IPS-NIHi11 (cell line): Measurements from ENCODE around the gene XRCC3.

Experiments used
- DNase-seq: peaks from one replicate; pipeline ENCODE4 v3.0.0; 2012; ENCODE audit warnings: mixed read lengths, low spot score

XRCC3 gene

DNA sequence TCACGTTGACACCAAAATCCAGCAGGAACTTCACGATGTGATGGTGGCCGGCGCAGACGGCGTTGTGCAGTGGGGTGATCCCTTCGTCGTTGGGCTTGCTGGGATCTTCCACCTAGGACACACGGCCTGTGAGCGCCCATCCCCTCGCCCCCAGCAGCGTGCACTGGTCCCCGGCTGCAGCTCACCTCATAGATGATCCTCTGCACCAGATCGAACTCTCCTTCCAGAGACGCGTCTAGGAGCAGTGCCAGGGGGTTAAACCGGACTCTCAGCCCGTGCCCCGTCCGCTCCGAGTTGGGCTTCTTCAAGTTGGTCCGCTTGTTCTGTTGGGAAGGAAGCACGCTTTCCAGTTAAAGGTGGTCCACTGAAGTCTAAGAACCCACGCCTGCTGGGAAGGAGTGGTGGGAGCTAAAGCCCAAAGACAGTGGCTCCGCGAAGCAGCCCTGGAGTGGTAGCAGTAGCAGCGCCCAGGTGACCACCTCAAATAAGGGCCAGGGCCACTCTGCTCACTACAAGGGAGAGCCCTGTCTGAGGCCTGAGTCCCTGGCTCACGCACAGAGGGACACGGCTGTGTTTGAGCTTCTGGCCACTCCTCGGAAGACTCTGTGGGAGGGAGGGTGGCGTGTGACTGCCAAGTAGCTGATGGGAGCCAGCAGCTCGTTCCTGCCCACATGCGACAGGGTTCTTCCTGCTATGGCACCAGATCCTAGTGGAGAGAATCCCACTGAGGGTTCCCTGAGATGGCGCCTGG lies 23.6 kb upstream of the XRCC3 start:
- no peak for DNase-seq

DNA sequence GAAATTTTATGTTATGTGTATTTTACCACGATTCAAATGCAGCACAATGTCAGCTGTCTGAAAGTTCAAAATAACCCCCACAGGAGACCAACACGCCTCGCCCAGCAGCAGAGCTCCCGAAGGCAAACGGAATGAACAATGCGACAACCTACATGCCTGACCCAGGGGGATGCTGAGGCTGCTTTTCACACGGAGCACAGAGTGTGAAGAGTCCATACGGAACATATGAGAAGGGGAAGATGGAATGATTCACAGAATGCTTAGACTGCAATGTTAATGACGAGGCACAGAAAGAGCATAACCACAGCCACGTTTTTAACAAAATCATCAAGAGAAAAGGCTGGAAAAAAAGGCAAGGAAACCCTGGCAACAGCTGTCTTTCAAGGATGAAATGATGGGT lies 22.9 kb upstream of the XRCC3 start:
- no peak for DNase-seq

DNA sequence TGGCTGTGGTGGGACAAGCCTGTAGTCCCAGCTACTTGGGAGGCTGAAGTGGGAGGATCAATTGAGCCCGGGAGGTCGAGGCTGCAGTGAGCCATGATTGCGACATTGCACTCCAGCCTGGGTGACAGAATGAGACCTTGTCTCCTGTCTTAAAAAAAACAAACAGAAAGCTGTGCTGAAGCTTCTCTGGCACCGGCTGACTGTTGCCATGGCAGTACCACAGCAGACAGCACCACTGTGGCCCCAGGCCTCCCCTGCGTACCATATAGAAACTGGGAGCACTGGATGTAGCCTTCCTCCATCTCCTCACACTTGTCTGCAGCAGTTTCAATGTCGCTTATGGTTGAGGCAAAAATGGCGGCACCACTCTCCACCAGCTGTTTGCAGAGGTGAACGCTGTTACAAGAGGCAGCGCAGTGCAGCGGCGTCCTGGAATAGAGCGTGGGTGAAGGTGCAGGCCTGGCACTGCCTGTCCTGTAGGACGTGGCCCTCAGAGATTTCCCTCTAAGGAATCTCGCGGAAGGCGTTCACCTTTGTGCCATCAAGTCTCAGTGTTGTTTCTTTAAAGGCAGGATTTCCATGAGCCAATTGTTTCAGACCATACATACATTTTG lies 22.3 kb upstream of the XRCC3 start:
- no peak for DNase-seq

GRCh38 chr14:103736546-103737431 lies 21.5 kb upstream of the XRCC3 start:
- no peak for DNase-seq

DNA sequence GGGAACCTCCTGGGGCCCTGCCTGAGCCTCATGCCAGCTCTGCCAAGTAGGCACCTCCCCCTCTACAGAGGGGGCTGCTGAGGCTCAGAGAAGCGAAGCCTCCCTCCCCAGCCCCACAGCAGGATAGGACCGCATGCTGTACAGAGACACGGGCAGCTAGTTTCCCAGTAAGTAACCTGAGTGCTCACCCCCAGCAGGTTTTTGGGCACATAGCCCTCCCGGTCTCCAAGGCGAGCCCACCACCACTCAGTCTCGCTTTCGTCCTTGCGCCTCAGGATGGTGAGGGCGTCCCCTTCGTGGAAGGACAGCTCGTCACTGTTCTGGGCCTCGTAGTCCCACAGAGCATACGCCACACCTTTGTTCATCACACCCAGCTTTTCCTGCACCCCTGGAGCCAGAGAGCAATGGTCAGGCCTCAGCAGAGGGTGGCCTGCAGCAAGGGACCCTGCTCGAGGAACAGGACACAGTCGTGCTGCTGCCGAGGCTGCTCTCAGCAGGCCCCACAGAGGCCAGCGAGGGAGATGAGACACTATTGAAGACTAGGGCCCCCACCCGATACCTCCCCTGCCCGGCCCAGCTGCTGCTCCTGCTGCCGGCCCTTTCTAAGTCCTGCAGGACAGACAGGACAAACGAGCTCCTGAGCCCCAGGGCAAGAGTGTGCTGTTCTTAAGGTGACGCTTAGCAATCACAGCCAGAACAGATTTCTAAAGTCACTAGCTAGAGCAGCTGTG lies 20.7 kb upstream of the XRCC3 start:
- DNase-seq = no peak

DNA sequence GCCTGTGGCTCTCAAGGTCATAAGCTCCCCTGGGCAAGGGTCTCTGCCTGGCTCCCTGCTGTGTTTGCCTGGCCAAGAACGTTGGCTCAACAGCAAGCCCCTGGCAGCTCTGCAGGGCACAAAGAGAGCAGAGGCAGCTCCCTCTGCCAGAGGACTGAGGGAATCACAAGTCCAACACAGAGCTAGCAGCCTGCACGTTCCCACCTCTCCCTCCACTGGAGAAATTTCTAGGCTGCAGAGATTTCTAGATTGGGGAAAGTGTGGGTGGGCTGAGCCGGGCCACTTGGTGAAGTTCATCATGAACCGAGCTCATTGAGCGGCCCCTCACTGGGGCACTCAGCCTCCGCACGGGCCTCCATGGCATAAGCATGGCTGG lies 20.2 kb upstream of the XRCC3 start:
- no peak for DNase-seq

- no peak for DNase-seq
Observed at GRCh38 chr14:103735022-103735421, 19.8 kb upstream of the XRCC3 start.

- no peak for DNase-seq
Observed at GRCh38 chr14:103734081-103734888, 19.0 kb upstream of the XRCC3 start.

- no peak for DNase-seq
Observed at GRCh38 chr14:103733651-103734050, 18.4 kb upstream of the XRCC3 start.

DNA sequence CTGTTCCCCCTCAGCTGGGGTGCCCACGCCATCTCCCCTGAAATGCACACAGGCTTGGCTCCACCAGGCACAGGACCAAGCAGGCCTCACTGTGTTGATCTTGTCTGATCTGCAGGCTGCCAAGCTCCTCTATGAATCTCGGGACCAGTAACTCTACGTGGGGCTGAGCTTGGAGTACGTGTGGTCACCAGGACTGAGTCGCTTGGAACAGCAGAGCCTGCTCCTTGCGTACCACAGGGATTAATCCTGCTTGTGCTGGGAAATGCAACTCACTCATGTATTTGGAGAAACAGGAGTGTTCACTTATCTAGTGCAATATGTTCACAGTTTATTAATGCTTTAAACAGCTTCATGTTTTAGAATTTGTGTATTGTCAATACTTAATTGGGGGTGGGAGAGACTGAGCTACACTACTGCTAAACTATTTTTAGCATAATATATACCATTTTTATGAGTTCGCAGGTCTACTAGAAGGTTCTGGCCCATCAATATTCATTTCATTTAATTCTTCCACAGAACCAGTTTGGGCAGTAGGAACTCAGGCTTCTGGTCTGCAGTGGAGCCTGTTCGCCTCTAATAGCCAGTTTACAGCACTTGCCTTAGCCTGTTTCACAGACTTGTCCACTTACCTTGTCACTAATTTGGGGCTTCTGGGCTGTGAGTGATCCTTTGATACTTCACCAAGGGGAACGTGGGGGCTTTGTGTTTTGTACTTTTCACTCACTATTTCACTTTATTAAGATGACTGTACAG lies 17.8 kb upstream of the XRCC3 start:
- DNase-seq = no peak

DNA sequence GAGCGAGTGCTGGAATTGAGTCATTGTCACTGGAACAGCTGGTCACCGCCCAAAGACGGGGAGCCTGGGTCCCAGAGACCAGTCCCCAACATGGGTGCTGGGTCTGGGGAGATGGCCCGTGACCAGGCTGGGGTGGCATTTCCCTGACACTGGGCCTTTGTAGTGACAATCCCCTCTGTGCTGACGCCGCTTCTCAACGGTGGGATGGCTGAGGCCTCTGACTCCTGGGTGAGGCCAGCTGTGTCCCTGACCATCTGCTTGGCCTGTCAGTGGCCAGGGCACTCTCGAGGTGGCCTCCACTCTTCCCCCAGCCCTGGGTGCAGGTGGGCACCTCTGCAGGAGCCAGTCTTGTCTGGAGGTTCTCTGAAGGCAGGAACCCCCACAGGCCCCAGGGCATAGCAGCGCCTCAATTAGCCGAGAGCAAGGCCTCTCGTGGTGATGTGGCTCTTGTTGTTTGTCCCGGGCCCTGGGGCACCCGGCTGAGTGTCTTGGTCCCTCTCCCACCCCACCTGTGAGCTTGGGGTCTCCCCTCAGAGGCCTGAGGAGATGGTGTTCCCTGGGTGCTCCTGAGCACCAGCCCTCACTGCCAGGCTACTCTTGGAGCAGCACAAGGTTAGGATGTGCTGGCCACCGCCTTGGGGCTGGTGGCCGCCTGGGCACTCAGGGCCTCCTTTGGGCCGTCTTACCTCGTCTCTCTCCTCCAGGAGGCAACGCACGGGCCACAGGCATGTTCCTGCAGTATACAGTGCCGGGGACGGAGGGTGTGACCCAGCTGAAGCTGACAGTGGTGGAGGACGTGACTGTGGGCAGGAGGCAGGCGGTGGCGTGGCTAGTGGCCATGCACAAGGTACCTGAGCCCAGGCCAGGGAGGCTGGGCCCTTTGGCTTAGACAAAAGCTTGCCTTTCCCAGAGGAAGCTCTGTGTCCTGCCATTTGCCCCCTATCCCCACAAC lies 16.9 kb upstream of the XRCC3 start:
- no peak for DNase-seq

DNA sequence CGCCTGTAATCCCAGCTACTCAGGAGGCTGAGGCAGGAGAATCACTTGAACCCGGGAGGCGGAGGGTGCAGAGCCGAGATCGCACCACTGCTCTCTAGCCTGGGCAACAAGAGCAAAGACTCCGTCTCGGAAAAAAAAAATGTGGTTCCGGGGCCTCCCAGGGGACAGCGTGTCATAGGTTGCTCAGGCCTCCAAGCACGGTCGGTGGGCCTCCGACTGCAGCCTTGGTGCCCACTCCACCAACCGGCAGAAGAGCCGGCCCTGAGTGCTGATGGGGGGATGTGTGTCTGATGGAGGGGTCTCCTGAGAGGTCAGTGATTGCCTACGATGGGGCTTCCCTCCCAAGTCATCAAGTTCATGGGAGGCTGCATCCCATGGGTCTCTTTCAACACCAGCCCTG lies 16.2 kb upstream of the XRCC3 start:
- no peak for DNase-seq

DNA sequence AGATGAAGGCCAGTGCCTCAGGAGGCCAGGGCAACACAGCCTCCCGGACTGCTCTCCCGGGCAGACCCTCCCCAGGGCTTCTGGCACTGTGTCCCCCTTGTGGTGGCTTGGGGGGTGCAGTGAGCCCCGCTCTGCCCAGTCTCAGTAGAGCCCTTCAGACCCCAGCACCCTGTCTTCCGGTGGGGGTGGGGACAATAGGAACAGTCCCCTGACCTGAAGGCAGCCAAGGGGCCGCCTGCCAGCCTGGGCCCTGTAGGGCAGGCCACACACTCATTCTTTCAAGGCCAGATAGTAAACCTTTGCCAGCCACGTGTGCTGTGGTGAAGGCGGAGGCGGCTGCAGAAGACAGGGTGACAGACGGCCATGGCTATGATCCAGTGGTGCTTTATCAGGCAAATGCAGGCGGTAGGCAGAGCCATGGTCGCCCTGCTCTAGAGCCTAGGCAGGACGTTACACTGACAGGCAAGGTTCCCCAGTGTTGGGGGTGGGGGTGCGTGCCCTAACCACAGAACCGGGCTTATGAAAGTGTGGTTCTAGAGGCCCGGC lies 15.3 kb upstream of the XRCC3 start:
- no peak for DNase-seq

- DNase-seq = no peak
Observed at GRCh38 chr14:103729496-103730448, 14.5 kb upstream of the XRCC3 start.

GRCh38 chr14:103728721-103729120 lies 13.5 kb upstream of the XRCC3 start:
- no peak for DNase-seq

DNA sequence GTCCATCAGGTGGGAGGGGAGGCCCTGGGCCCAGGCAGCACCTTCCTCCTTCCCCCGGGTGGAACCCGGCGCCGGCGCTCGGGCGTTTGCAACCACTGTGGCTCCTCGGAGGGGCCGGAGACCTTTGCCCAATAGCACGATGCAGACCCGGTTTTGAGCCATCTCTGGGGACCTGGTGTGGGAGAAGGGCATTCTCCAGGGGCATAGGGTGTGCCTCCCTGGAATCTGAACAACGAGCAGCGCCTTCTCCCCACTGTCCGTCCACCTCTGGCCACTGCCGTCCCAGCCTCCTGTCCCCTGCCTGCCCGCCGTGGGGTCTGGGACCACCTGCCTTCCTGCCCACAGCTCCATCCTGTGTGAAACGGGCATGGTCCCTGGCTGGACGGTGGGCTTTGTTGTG lies 12.9 kb upstream of the XRCC3 start:
- DNase-seq = no peak

- DNase-seq = no peak
Observed at GRCh38 chr14:103727313-103727980, 12.2 kb upstream of the XRCC3 start.

DNA sequence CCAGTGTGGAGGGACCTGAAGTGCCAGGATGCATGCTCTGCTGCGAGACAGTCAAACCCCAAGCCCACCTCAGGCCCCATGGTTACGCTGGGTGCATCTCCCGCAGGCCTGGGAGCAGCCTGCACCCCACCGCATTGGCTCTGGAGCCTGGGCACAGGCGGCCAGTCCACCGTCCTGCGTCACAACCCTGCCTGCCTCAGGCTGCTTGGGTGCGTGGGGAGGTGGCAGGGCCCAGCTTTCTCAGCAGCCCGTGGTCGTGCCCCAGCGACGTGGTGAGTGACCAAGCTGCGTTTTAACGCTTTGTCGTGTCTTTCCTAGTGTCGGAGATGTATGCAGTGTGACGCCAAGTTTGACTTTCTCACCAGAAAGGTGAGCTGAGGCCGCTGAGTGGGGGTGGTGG lies 11.2 kb upstream of the XRCC3 start:
- DNase-seq = no peak
